A673 (cell line): Measurements from ENCODE around the gene DHDDS. TPM values are rescaled to one million over a fixed set of nuclear protein-coding genes. Genes with fewer than 3 reads are reported as not detected.
A peak's percentile ranks its signal among the peaks of the same experiment; 100 is the strongest.
"Not testable (repeated sequence)": the region's sequence is repeated elsewhere in the genome, so short reads cannot be mapped to it uniquely, and the experiment has no call there.

ENCODE experiments used
- BruUV-seq: library from RNA; stranded (reverse); fragments of 400-500 nt; replicated peaks from 2 replicates; lab custom pipeline; 2021; lab: Mats Ljungman, UMichigan
- CTCF ChIA-PET: fragments of 300-600 bp; sonication (Branson Sonifier 250); formaldehyde crosslinking; loops from one replicate; lab custom pipeline; 2022; ENCODE audit warnings: antibody characterized with exemption; lab: Charles Lee
- POLR2A ChIA-PET: fragments of 300-600 bp; sonication (Branson Sonifier 250); formaldehyde crosslinking; loops from one replicate; lab custom pipeline; 2022; ENCODE audit warnings: antibody characterized with exemption; ENCODE audit not compliant: low non-redundant PET; lab: Charles Lee
- DNase-seq: peaks from one replicate; pipeline ENCODE4 v3.0.0-alpha.2; 2015; ENCODE audit warnings: low spot score
- H3K27ac ChIP-seq: fragments of 200-600 bp; sonication (generic); 2 replicates; pipeline ENCODE4 v1.5.1; 2016; ENCODE audit warnings: mixed run types, low read depth, mild to moderate bottlenecking, mixed read lengths, antibody characterized with exemption, low read length; ENCODE audit not compliant: poor library complexity, severe bottlenecking
- H3K27me3 ChIP-seq: fragments of 200-600 bp; sonication (generic); replicated peaks from 2 replicates; pipeline ENCODE4 v1.6.1; 2017; ENCODE audit warnings: mixed run types, low read depth, mild to moderate bottlenecking, mixed read lengths, antibody characterized with exemption, low read length; ENCODE audit not compliant: insufficient read depth, poor library complexity
- H3K36me3 ChIP-seq: fragments of 200-600 bp; sonication (generic); 2 replicates; pipeline ENCODE4 v1.6.1; 2016; ENCODE audit warnings: mixed run types, mild to moderate bottlenecking, mixed read lengths, antibody characterized with exemption, low read length; ENCODE audit not compliant: insufficient read depth, poor library complexity, severe bottlenecking
- H3K4me1 ChIP-seq: fragments of 200-600 bp; sonication (generic); 2 replicates; pipeline ENCODE4 v1.6.1; 2017; ENCODE audit warnings: mixed run types, mild to moderate bottlenecking, mixed read lengths, antibody characterized with exemption, low read length; ENCODE audit not compliant: insufficient read depth, poor library complexity, severe bottlenecking
- H3K4me3 ChIP-seq: fragments of 200-600 bp; sonication (generic); 2 replicates; pipeline ENCODE4 v1.5.1; 2016; ENCODE audit warnings: low read depth, mixed run types, mild to moderate bottlenecking, mixed read lengths, low read length; ENCODE audit not compliant: poor library complexity, severe bottlenecking
- H3K9me3 ChIP-seq: fragments of 200-600 bp; sonication (generic); 2 replicates; pipeline ENCODE4 v1.6.1; 2016; ENCODE audit warnings: mixed run types, low read depth, mild to moderate bottlenecking, mixed read lengths, antibody characterized with exemption, low read length; ENCODE audit not compliant: poor library complexity, severe bottlenecking
- EZH2 ChIP-seq: fragments of 200-600 bp; sonication (generic); IDR thresholded peaks from 2 replicates; pipeline ENCODE4 v1.6.1; 2017; ENCODE audit warnings: borderline replicate concordance, low read depth, mild to moderate bottlenecking, mixed read lengths, antibody characterized with exemption, low read length; ENCODE audit not compliant: poor library complexity, severe bottlenecking
- intact Hi-C: fragments of 100-400 bp; cut with micrococcal nuclease; formaldehyde crosslinking; loops from one replicate; pipeline ENCODE4 v1.10.0; 2022; ENCODE audit not compliant: unreplicated experiment
- total RNA-seq: library from RNA; stranded (reverse); gene quantifications from 2 replicates; pipeline ENCODE4 v1.2.3, GENCODE V29; 2021
- TF ChIP-seq, protein P1 (sequence below): fragments of 300-800, 200-600 bp; sonication (generic); conservative IDR thresholded peaks from 2 replicates; pipeline ENCODE4 v1.5.1; 2017; ENCODE audit warnings: low read depth, mild to moderate bottlenecking, antibody characterized with exemption, low read length, moderate library complexity, mixed read lengths

DHDDS gene
- total RNA-seq, 1 experiment from 2014 or later, result 50.7 TPM

DNA sequence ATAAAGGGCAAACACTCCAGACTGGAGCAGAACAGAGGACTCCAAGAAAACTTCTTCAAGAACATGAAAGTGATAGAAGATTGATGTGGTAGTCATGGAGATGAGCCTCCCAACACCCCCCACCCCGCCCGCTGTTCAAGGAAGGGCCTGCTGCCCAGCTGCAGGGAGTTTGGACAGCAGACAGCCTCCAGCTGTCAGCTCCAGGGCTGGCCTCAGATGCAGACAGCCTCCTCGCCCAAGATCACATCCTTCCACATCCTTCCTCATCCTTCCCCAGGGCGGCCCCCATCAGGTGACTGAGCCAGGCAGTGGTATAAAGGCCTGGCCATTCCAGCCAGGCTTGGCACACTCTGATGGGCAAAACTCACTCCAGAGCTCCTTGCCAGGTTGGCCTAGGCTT, 64.7 kb downstream of the DHDDS start:
- intact Hi-C loops, result no loop called here

DNA sequence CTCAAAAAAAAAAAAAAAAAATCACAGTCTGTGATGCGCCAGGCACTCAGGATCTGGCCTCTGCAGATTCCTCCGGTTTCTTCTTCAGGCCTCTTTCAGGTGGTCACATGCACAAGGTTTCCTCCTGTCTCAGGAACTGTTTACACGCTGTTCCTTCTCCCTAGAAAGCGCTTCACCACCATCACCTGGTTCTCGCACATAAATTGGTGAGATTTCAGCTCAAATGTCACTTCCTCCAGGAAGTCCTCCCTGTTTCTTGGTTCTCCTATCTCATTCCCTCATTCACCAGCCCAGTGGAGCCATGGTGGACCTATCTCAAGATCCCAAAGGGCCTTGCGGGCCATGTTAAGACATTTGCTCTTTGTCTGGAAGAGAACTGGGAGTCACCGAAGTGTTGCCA, 66.8 kb downstream of the DHDDS start:
- ChIA-PET CTCF (no interaction called here), POLR2A (no interaction called here)
- H3K4me3 ChIP-seq, result no peak overlapping the region

More for the DNA sequence above, 64.7 kb downstream of the DHDDS start:
- Histone ChIP-seq H3K4me1 (peaks cover 15% of the 10 kb centered on the region), H3K9me3 (no peaks in the 10 kb centered on the region), H3K27me3 (no peaks in the 10 kb centered on the region), H3K4me3 (no peak overlapping the region), H3K27ac (no peak overlapping the region), H3K36me3 (no peaks in the 10 kb centered on the region)
- TF ChIP-seq, protein P1, sequence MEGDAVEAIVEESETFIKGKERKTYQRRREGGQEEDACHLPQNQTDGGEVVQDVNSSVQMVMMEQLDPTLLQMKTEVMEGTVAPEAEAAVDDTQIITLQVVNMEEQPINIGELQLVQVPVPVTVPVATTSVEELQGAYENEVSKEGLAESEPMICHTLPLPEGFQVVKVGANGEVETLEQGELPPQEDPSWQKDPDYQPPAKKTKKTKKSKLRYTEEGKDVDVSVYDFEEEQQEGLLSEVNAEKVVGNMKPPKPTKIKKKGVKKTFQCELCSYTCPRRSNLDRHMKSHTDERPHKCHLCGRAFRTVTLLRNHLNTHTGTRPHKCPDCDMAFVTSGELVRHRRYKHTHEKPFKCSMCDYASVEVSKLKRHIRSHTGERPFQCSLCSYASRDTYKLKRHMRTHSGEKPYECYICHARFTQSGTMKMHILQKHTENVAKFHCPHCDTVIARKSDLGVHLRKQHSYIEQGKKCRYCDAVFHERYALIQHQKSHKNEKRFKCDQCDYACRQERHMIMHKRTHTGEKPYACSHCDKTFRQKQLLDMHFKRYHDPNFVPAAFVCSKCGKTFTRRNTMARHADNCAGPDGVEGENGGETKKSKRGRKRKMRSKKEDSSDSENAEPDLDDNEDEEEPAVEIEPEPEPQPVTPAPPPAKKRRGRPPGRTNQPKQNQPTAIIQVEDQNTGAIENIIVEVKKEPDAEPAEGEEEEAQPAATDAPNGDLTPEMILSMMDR, result no peak
- TF ChIP-seq EZH2, result no peak
- no TSS peak for BruUV-seq
- DNase-seq, result no peak
- CTCF ChIA-PET, result no interaction called here
- POLR2A ChIA-PET, result no interaction called here

DNA sequence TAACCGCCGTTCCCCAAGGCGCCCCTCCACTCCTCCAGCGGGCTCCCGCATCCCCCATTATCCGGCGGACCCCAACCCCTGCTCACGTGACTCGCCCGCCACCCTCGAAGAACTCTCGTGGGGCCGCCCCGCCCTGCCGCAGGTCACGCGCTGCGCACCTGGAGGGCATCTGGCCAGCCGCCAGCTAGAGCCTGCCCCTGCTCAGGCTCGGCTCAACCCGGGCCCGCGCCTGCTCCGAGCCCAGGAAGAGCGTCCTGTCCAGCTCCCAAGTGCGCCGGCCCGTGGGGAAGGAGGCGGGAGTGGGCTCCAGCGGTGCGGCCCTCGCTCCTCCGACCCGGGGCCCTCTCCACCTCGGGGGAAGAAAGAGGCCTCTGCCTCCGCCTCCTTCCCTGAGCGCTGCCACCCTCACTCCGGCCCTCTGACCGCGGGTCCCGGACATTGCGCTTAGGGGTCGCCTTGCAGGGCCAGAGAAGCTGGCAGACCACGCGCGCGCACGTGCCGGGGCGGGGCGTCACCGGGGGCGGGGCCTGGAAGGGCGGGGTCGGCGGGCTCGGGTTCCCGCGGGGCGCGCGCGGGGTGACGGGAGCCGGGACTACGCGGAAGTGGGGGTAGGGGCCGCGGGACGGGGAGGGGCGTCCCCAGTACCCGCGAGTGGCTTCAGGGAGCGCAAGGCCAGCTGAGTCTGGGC, 68.5 kb downstream of the DHDDS start:
- Histone ChIP-seq H3K27ac (peak overlapping the region; percentile 77), H3K9me3 (no peaks in the 10 kb centered on the region), H3K27me3 (no peaks in the 10 kb centered on the region), H3K4me3 (peak overlapping the region; percentile 65), H3K4me1 (peaks cover 15% of the 10 kb centered on the region), H3K36me3 (no peaks in the 10 kb centered on the region)
- ChIA-PET CTCF (interaction anchor here (0.6 to 1.1 kb wide), 5 partner anchors 10 to 289 kb away, joined by 3 to 5 read pairs (median 3); no protein-coding TSS in a partner anchor), POLR2A (interaction anchor here (0.7 kb wide), 2 partner anchors 443 to 1027 kb away, joined by 3 to 8 read pairs; no protein-coding TSS in a partner anchor)
- peak; percentile 85 for DNase-seq
- TF ChIP-seq EZH2, result no peak
- TF ChIP-seq, protein P1, result no peak
- intact Hi-C loops, result loop anchor here (5.0 kb wide), 1 partner anchor 287 kb away; the partner anchor contains the start of gene PIGV
- no TSS peak for BruUV-seq

More for the DNA sequence above, 66.8 kb downstream of the DHDDS start:
- TF ChIP-seq, protein P1, result no peak
- no peak for TF ChIP-seq EZH2
- H3K36me3 ChIP-seq, result no peaks in the 10 kb centered on the region
- BruUV-seq, result no TSS peak
- intact Hi-C loops, result no loop called here
- H3K27ac ChIP-seq, result no peak overlapping the region
- DNase-seq, result no peak
- H3K4me1 ChIP-seq, result peaks cover 15% of the 10 kb centered on the region
- H3K9me3 ChIP-seq, result no peaks in the 10 kb centered on the region
- H3K27me3 ChIP-seq, result no peaks in the 10 kb centered on the region

DNA sequence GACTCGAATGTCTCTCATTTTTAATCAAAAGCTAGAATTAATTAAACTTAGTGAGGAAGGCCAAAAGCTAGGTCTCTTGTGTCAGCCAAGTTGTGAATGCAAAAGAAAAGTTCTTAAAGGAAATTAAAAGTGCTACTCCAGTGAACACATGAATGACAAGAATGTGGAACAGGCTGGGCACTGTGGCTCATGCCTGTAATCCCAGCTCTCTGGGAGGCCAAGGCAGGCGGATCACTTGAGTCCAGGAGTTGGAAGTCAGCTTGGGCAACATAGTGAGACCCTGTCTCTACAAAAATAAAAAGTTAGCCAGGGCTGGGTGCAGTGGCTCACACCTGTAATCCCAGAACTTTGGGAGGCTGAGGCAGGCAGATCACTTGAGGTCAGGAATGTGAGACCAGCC, 78.6 kb downstream of the DHDDS start:
- DNase-seq, H3K27me3 ChIP-seq, H3K4me1 ChIP-seq, BruUV-seq, H3K27ac ChIP-seq, H3K36me3 ChIP-seq, intact Hi-C loops, CTCF ChIA-PET, H3K4me3 ChIP-seq, H3K9me3 ChIP-seq, POLR2A ChIA-PET: not testable (repeated sequence)

DNA sequence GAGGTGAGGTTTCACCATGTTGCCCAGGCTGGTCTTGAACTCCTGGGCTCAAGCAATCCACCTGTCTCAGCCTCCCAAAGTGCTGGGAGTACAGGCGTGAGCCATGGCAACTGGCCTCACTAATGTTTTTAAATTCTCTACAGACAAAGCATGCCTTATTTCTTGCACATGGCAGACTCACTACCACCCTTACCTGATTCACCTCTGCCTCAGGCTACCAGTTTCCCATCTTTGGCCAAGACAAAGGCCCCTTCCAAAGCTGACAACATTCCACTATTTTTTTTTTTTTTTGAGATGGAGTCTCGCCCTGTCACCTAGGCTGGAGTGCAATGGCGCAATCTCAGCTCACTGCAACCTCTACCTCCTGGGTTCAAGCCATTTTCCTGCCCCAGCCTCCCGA, 83.7 kb downstream of the DHDDS start:
- DNase-seq, H3K9me3 ChIP-seq, BruUV-seq, H3K36me3 ChIP-seq, H3K27me3 ChIP-seq, CTCF ChIA-PET, H3K4me3 ChIP-seq, intact Hi-C loops, H3K4me1 ChIP-seq, H3K27ac ChIP-seq: not testable (repeated sequence)
- POLR2A ChIA-PET, result interaction anchor here (0.7 kb wide), 1 partner anchor 71 kb away, joined by 7 read pairs; no protein-coding TSS in a partner anchor
